Activated CD8-positive, alpha-beta memory T cell treated with anti-CD3 and anti-CD28 coated beads for 24 hours (primary cell): Measurements from ENCODE around the gene EFNA5.
"Not testable (repeated sequence)": the region's sequence is repeated elsewhere in the genome, so short reads cannot be mapped to it uniquely, and the experiment has no call there.

Experiments
- DNase-seq: peaks from one replicate; pipeline ENCODE4 v3.0.0-alpha.2; 2020

EFNA5 gene

GRCh38 chr5:107451028-107451427 lies 219.7 kb downstream of the EFNA5 start:
- no peak for DNase-seq

GRCh38 chr5:107450531-107450930 lies 220.2 kb downstream of the EFNA5 start:
- no peak for DNase-seq

DNA sequence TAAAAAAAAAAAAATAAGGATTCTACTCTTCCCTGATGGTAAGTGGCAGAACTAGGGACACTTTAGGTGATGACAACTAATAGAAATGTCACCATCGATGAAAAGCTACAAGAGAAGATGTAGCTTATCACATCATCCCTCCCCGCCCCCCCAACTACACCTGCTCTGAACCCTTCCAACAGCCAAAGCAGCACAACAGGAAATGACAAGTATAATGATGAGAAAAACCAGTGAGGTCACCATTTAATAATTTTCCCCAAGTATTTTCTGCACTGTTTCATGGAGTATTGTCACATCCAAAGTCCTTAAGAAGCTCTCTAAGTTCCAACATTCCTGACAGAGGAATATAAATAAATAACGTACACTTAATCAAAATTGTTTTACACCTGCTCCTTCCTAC lies 221.4 kb downstream of the EFNA5 start:
- DNase-seq, result no peak

- no peak for DNase-seq
Measured at GRCh38 chr5:107447587-107447986, 223.2 kb downstream of the EFNA5 start.

DNA sequence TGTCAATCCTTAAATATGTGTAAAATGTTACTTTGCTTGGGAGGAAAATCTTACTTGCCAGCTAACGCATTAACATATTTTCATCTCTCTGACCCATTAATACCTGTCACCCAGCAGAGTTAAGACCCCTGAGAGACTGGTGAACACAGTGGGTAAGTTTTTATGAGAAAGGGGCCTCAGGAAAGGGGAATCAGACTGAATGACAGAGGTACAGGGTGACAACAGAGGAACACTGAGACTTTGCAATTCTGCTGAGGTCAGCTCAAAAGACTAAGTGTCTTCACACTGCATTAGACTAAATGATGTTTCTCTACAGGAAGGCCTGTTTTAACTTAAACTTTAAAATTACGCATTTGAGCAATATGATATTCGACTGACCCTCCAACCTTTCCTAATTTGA lies 223.8 kb downstream of the EFNA5 start:
- DNase-seq, result no peak

- no peak for DNase-seq
Measured at GRCh38 chr5:107444300-107444699, 226.4 kb downstream of the EFNA5 start.

- DNase-seq, result no peak
Measured at GRCh38 chr5:107443897-107444296, 226.8 kb downstream of the EFNA5 start.

GRCh38 chr5:107442452-107442851 lies 228.3 kb downstream of the EFNA5 start:
- no peak for DNase-seq

DNA sequence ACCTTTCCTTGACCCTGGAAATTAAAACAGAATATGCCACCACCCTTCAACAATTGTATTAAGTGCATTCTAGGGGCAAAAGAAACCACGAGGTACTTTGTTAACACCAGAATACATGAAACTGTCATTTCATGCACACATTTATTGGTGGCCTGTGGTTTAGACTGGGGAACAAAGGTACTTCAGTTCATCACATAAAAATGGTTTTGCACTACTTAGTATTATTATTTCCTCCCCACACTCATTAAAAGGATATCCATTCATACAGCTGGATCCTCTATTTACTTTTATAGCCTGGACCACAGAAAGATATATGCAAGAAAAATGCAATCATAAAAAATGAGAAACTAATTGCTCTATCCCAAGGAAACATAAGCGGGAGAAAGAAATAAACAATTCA lies 230.9 kb downstream of the EFNA5 start:
- no peak for DNase-seq

DNA sequence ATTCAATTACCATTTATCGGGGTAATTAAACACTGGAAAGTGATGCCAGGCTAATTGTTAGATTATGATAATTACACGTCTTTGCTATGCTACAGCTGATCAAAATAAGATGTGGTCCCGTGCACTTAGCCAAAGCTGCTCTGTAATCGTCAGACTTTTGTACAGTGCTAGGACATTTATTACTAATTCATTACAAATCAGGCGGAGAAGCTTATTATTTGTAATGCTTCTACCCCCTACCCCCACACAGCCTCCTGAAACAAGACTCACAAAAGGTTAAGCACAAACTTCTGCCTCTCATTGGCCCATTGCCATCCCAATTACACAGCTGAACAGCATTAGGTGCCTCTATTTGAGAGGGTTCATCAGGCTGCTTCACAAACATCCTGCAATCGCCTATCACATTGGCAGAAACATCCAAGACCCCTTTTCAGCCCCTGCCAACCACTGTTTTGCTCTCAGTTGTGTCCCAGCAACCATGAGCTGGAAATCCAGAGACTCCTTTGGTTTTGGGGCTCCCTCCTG lies 232.7 kb downstream of the EFNA5 start:
- DNase-seq, result no peak

DNA sequence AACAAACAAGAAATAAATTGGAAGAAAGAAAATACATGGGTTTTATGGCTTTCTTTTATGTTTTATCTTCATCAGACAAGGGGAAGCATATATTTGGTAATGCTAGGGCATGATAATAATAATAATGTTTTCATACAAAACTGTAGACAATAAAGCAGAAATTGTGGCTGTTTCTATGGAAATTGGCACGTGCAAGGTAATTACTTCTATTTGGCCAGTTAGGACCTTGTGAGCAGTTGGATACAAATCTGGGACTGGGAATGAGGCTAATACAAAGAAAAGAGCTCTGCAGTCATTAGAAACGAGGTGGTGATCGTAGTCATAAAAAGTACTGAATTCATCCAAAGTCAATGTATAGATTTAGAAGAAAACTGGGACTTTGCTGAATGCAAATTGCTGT lies 233.6 kb downstream of the EFNA5 start:
- DNase-seq, result no peak

DNA sequence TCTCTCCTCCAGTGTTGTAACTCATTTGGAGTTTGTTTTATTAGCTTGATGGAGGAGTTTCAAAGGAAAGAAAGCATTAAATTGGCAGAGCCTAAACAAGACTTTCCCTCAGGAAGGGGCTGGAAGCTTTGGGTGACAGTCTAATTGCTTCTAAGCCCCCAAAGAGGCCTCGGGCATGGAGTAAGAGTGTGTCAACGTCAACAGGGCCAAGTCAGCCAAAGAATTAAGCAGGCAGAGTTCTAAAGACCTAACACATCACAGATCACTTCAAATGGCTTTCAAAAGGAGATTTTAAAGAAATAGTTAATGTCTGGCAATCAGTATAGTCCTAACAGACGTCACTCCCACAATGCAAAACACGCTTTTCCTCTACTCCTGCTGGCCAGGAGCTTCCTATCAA lies 234.5 kb downstream of the EFNA5 start:
- no peak for DNase-seq

DNA sequence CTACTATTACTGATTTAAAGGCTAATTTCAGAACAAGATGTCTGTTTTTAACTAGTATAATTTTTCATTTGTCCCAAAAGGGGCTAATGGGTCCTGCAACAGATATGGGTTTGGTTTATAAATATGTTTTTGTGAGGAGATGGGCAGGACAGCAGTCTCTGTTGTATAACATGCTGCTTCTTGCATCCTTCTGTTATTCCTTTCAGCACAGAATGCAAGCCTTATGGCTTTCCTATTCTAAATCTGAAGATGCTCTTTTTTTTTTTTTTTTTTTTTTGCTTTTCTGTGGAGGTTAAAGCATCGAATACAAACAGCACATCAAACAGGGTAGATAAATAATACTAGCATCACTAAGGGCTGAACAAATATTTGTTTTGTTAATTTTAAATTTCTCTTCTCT lies 235.7 kb downstream of the EFNA5 start:
- DNase-seq, result no peak

DNA sequence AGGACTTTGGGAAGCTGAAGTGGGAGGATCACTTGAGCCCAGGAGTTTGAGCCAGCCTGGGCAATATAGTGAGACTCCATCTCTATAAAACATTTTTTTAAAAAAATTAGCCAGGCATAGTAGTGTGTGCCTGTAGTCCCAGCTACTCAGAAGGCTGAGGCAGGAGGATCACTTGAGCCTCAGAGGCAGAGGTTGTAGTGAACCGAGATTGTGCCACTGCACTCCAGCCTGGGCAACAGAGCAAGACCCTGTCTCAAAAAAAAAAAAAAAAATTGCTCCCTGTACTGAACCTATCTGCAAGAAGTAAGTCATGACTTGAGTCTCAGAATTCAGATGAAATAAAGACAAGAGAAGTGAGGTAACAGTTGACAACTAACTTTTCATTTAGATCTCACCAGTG lies 237.1 kb downstream of the EFNA5 start:
- not testable (repeated sequence) for DNase-seq

DNA sequence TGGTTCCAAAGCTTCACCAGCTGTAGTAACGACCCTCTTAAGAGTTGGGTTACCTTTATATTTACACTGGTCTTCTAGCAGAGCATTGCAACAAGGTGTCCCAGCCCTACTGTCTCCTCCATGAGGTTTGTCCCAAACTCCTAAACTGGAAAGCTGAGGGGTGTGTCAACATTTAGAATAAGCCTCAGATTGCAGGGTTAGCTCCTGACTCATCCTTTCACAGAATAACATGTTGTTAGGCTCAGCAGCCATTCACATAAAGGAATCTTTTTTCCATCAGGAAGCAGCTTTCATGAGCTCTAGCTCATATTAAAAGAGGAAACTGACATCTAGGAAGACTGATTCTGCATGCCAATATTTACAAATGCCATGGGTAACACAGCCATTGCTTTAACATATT lies 238.7 kb downstream of the EFNA5 start:
- no peak for DNase-seq

DNA sequence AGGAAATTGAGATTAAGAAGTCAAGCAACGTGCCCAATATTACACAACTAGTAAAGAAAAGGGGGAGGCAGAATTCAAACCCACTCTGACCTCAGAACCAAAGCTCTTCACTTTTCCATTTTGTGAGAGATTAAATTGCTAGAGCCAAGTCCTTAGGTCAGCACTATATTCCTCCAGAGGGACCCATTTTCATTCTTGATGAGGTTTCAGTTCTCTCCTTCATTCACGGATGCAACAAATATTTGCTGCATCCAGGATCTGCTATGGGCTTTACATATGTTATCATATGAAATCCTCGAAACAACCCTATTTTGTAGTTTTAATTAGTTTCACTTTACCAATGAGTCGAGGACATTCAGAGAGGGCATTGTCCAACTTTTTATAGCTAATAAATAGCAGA lies 239.2 kb downstream of the EFNA5 start:
- DNase-seq, result no peak

- no peak for DNase-seq
Measured at GRCh38 chr5:107430071-107430625, 240.6 kb downstream of the EFNA5 start.

- DNase-seq, result no peak
Measured at GRCh38 chr5:107428303-107428813, 242.4 kb downstream of the EFNA5 start.

DNA sequence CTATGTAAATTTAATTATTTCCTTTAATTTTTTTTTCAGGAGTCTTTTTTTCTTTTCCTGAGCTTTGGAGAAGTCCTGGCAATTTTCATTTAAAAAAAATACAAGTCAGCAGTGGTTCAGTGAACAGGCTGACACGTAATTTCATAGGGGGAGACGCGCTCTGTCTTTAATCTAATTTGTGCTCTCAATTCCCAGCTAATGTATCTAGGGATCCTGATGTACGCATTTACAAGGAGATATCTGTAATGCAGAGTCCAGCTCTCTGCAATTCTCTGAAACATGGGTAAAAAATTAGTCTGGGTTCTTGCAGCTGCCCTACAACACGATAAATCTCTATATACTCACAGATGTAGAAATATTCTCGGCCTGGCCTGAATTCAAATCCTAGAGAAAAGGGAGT lies 243.9 kb downstream of the EFNA5 start:
- DNase-seq, result no peak

- no peak for DNase-seq
Measured at GRCh38 chr5:107426209-107426608, 244.5 kb downstream of the EFNA5 start.

DNA sequence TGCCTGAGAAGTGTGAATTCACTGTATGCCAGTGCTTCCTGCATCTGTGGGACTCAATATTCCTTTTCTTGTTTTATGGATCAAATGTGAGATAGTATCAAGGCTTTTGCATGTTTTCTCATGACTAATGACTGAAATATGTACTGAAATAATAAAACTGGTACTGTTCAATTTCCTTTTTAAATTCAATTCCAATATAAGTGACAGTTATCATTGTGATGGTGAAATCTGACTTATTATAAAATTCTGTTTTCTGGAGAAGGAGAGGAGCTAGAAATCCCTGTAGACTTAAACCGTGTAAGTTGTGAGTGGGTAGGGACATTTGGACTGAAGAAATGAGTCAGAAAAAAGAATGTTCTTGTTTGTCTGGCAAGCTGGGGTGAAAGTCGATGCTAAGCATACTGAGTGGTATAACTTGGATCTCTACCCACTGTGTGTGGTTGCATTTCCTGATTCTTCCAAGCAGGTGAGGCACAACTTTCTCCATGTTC lies 245.2 kb downstream of the EFNA5 start:
- no peak for DNase-seq

- DNase-seq, result no peak
Measured at GRCh38 chr5:107424491-107424890, 246.2 kb downstream of the EFNA5 start.

- DNase-seq, result no peak
Measured at GRCh38 chr5:107422494-107422893, 248.2 kb downstream of the EFNA5 start.

GRCh38 chr5:107419498-107419897 lies 251.2 kb downstream of the EFNA5 start:
- DNase-seq, result no peak

GRCh38 chr5:107418902-107419301 lies 251.8 kb downstream of the EFNA5 start:
- DNase-seq, result no peak
